Esophagus muscularis mucosa (tissue), 4 donors: ENCODE data around the gene NDRG2.

Experiments
- CTCF ChIP-seq, 3 experiments: fragments of 200-600 bp in 2 of 3; fragments of 450-650 bp in 1 of 3; sonication (generic) in 2 of 3; IDR thresholded peaks; one replicate each; pipeline ENCODE4 v1.5.1; 2017 to 2019; ENCODE audit warnings: antibody characterized with exemption in 3 of 3, mild to moderate bottlenecking in 2 of 3, moderate library complexity in 1 of 3
- EP300 ChIP-seq: sonication (generic); formaldehyde crosslinking; IDR thresholded peaks from one replicate; pipeline ENCODE4 v1.6.1; 2017; ENCODE audit warnings: antibody characterized with exemption
- POLR2A ChIP-seq: fragments of 450-650 bp; IDR thresholded peaks from one replicate; pipeline ENCODE4 v1.6.1; 2017; ENCODE audit warnings: antibody characterized with exemption, moderate library complexity, mild to moderate bottlenecking, low read depth
- POLR2AphosphoS5 ChIP-seq, 2 donors: sonication (generic); formaldehyde crosslinking; IDR thresholded peaks; one replicate each; pipeline ENCODE4 v1.6.1; 2017; ENCODE audit warnings: antibody characterized with exemption in 2 of 2

- TF ChIP-seq CTCF (IDR thresholded peaks at IDR 0.05) (no peak), POLR2AphosphoS5 (IDR thresholded peaks at IDR 0.05) (no peak), POLR2A (no peak), EP300 (no peak)
These were observed 42.1 kb upstream of the NDRG2 start for GRCh38 chr14:21066882-21067502.
